ENCODE measurements around the gene VPS4A.

DNA sequence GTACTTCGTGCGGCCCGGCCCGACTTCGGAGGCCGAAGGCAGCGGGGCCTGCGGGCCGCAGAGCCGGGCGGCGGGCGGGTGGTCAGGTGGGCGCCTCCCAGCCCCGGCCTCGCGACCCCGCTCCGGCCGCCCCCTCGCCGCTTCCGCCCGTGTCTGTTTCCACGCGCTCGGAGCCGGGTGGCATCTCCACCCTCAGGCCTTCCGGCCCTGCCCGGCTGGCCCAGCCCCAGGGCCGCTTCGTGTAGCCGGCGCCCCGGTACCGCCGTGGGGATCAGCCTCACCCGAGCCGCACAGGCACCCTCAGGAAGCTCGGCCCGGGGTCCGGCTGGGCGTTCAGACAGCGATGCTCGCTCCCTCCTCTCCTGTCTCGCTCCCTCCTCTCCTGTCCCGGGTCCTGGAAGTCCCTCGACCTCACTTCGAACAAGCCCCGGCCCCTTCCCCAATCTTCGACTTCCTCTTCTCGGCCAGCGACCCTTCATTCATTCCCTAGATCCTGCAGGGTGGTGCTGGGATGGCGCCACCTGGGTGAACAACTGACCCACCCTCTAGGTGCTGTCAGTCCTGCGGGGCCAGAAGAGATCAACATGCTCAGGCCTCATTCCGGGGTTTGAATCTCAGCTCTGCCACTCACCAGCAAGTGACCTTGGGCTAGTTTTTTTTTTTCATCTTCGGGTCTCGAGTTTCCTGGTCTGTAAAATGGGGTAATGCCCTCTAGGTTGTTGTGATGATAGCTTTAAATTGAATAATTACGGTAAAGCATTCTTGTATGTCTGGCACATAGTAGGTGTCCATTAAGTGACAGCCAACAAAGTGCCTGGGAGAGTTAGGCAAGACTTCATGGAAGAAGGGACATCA is 610 bp downstream of the VPS4A start:
- TF ChIP-seq POLR2A (IDR thresholded peaks at IDR 0.05) (no peak), CTCF (IDR thresholded peaks at IDR 0.05) (no peak), POLR2AphosphoS5 (IDR thresholded peaks at IDR 0.05) (no peak)
